Panc1 (cell line): ENCODE data around the gene KCNAB2. TPM values are rescaled to one million over a fixed set of nuclear protein-coding genes. Genes with fewer than 3 reads are reported as not detected.

ENCODE experiments used
- ATAC-seq: fragments of 200-7000 bp; cut with Tn5 transposase; 2 replicates; pipeline ENCODE4 v1.9.1; 2020; ENCODE audit warnings: mild to moderate bottlenecking, moderate library complexity
- BruUV-seq: library from RNA; stranded (reverse); fragments of 400-500 nt; replicated peaks from 2 replicates; lab custom pipeline; 2021; lab: Mats Ljungman, UMichigan
- CTCF ChIA-PET: fragments of 300-600 bp; sonication (Branson Sonifier 250); formaldehyde crosslinking; loops from one replicate; lab custom pipeline; 2022; ENCODE audit warnings: antibody characterized with exemption; lab: Charles Lee
- POLR2A ChIA-PET: fragments of 300-600 bp; sonication (Branson Sonifier 250); formaldehyde crosslinking; loops from one replicate; lab custom pipeline; 2022; ENCODE audit warnings: antibody characterized with exemption; lab: Charles Lee
- DNase-seq: peaks from one replicate; pipeline ENCODE4 v3.0.0-alpha.2; 2010; ENCODE audit warnings: low read depth, low spot score
- H3K27ac ChIP-seq: 2 replicates; pipeline ENCODE4 v1.5.1; 2011; ENCODE audit warnings: mild to moderate bottlenecking, low read length, inconsistent platforms
- H3K27me3 ChIP-seq: fragments of 200-500 bp; sonication (Bioruptor generic); 2 replicates; pipeline ENCODE4 v1.6.0; 2014; ENCODE audit warnings: low read length, inconsistent platforms; ENCODE audit not compliant: control insufficient read depth, insufficient read depth
- H3K36me3 ChIP-seq: fragments of 200-500 bp; sonication (Bioruptor generic); 2 replicates; pipeline ENCODE4 v1.5.1; 2014; ENCODE audit warnings: inconsistent platforms, mild to moderate bottlenecking, low read length, moderate library complexity; ENCODE audit not compliant: control insufficient read depth, insufficient read depth
- H3K4me1 ChIP-seq: 2 replicates; pipeline ENCODE4 v1.5.1; 2011; ENCODE audit warnings: inconsistent platforms, mild to moderate bottlenecking, low read length, moderate library complexity; ENCODE audit not compliant: control insufficient read depth, insufficient read depth
- H3K4me3 ChIP-seq, 2 experiments: 2 replicates each; pipeline ENCODE4 v1.5.1; 2011 to 2012; ENCODE audit warnings: low read depth in 2 of 2, low read length in 2 of 2, mild to moderate bottlenecking in 2 of 2, inconsistent platforms in 1 of 2, moderate library complexity in 1 of 2
- H3K9me3 ChIP-seq: fragments of 200-500 bp; sonication (Bioruptor generic); 2 replicates; pipeline ENCODE4 v1.5.1; 2014; ENCODE audit warnings: low read depth, mild to moderate bottlenecking, inconsistent platforms, low read length, moderate library complexity; ENCODE audit not compliant: control insufficient read depth, insufficient read depth
- POLR2AphosphoS5 ChIP-seq: IDR thresholded peaks from 2 replicates; pipeline ENCODE4 v1.6.1; 2012; ENCODE audit warnings: mild to moderate bottlenecking, low read depth, low read length, moderate library complexity
- REST ChIP-seq, 2 experiments: IDR thresholded peaks; 2 replicates each; pipeline ENCODE4 v1.6.1; 2011 to 2012; ENCODE audit warnings: low read depth in 2 of 2, control low read depth in 1 of 2, low read length in 1 of 2, mild to moderate bottlenecking in 1 of 2, moderate library complexity in 1 of 2; ENCODE audit not compliant: insufficient read depth in 1 of 2
- SIN3A ChIP-seq: IDR thresholded peaks from 2 replicates; pipeline ENCODE4 v1.6.1; 2012; ENCODE audit warnings: low read depth, mild to moderate bottlenecking, low read length, moderate library complexity, borderline replicate concordance; ENCODE audit not compliant: insufficient read depth
- TCF7L2 ChIP-seq: IDR thresholded peaks from 2 replicates; pipeline ENCODE4 v1.6.1; 2011; ENCODE audit warnings: mild to moderate bottlenecking, low read depth, low read length, inconsistent platforms
- in situ Hi-C: cut with HindIII; loops from 2 replicates; pipeline ENCODE4 v1.10.0; 2016; ENCODE audit warnings: low sequenced_read_pairs, low pct_unique_long_range_greater_than_20kb
- intact Hi-C: fragments of 100-400 bp; cut with micrococcal nuclease; formaldehyde crosslinking; loops from one replicate; pipeline ENCODE4 v1.10.0; 2022; ENCODE audit not compliant: unreplicated experiment
- total RNA-seq: library from RNA; stranded (reverse); gene quantifications from one replicate; pipeline ENCODE4 v1.2.1, GENCODE V29; 2021; ENCODE audit not compliant: unreplicated experiment
- TF ChIP-seq, protein P1 (sequence below): fragments of 450-650 bp; IDR thresholded peaks from 2 replicates; pipeline ENCODE4 v1.5.1; 2017; ENCODE audit warnings: mild to moderate bottlenecking

The KCNAB2 gene
- total RNA-seq, 1 experiment from 2014 or later: 27.6 TPM

GRCh38 chr1:6124341-6124740 lies 78.7 kb downstream of the KCNAB2 start:
- intact Hi-C loops (no loop called here), in situ Hi-C loops (no loop called here)
- CTCF ChIA-PET: no interaction called here
- H3K27ac ChIP-seq: no peak overlapping the region
- H3K9me3 ChIP-seq: no peaks in the 10 kb centered on the region
- DNase-seq (no peak), ATAC-seq (no peak)
- H3K36me3 ChIP-seq: no peaks in the 10 kb centered on the region; the same call in 1 of the 2 replicates
- no peaks in the 10 kb centered on the region for H3K27me3 ChIP-seq
- POLR2A ChIA-PET: no interaction called here
- TF ChIP-seq, protein P1, sequence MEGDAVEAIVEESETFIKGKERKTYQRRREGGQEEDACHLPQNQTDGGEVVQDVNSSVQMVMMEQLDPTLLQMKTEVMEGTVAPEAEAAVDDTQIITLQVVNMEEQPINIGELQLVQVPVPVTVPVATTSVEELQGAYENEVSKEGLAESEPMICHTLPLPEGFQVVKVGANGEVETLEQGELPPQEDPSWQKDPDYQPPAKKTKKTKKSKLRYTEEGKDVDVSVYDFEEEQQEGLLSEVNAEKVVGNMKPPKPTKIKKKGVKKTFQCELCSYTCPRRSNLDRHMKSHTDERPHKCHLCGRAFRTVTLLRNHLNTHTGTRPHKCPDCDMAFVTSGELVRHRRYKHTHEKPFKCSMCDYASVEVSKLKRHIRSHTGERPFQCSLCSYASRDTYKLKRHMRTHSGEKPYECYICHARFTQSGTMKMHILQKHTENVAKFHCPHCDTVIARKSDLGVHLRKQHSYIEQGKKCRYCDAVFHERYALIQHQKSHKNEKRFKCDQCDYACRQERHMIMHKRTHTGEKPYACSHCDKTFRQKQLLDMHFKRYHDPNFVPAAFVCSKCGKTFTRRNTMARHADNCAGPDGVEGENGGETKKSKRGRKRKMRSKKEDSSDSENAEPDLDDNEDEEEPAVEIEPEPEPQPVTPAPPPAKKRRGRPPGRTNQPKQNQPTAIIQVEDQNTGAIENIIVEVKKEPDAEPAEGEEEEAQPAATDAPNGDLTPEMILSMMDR: no peak
- TF ChIP-seq SIN3A (no peak), REST (IDR thresholded peaks at IDR 0.05; ENCODE audit: insufficient read depth in 1 of 2, low read depth in 2 of 2, low read length in 1 of 2) (no peak), TCF7L2 (no peak), POLR2AphosphoS5 (no peak)
- no peak overlapping the region for H3K4me3 ChIP-seq
- no peaks in the 10 kb centered on the region for H3K4me1 ChIP-seq
- no TSS peak for BruUV-seq

- Histone ChIP-seq H3K4me3 (no peak overlapping the region), H3K27me3 (no peaks in the 10 kb centered on the region), H3K9me3 (no peaks in the 10 kb centered on the region), H3K27ac (no peak overlapping the region), H3K4me1 (no peaks in the 10 kb centered on the region), H3K36me3 (no peaks in the 10 kb centered on the region; the same call in 1 of the 2 replicates)
- BruUV-seq: no TSS peak
- ChIA-PET CTCF (no interaction called here), POLR2A (no interaction called here)
- DNase-seq: no peak
- TF ChIP-seq REST (IDR thresholded peaks at IDR 0.05; ENCODE audit: insufficient read depth in 1 of 2, low read depth in 2 of 2, low read length in 1 of 2) (no peak), POLR2AphosphoS5 (no peak), TCF7L2 (no peak), SIN3A (no peak)
- TF ChIP-seq, protein P1: no peak
- intact Hi-C loops: no loop called here
- no peak for ATAC-seq
- in situ Hi-C loops: no loop called here
These were observed 79.2 kb downstream of the KCNAB2 start for GRCh38 chr1:6124746-6125365.
